PC-9 (cell line): ENCODE measurements around the gene RND3. TPM values are rescaled to one million over a fixed set of nuclear protein-coding genes. Genes with fewer than 3 reads are reported as not detected.
A peak's percentile ranks its signal among the peaks of the same experiment; 100 is the strongest.

Experiments used
- BruUV-seq: library from RNA; stranded (reverse); fragments of 400-500 nt; replicated peaks from 2 replicates; lab custom pipeline; 2021; lab: Mats Ljungman, UMichigan
- CTCF ChIA-PET: fragments of 300-600 bp; sonication (Branson Sonifier 250); formaldehyde crosslinking; loops from one replicate; lab custom pipeline; 2022; ENCODE audit warnings: antibody characterized with exemption; lab: Charles Lee
- POLR2A ChIA-PET: fragments of 300-600 bp; sonication (Branson Sonifier 250); formaldehyde crosslinking; loops from one replicate; lab custom pipeline; 2022; ENCODE audit warnings: antibody characterized with exemption; ENCODE audit not compliant: unreplicated experiment; lab: Charles Lee
- DNase-seq, 2 experiments: peaks; one replicate each; pipeline versions ENCODE4 v3.0.0 to v3.0.0-alpha.2; 2015 to 2022; ENCODE audit warnings: mixed read lengths in 1 of 2
- H2AFZ ChIP-seq: fragments of 200-600 bp; sonication (generic); 2 replicates; pipeline ENCODE4 v1.8.1; 2017; ENCODE audit warnings: antibody characterized with exemption
- H3F3A ChIP-seq: fragments of 200-600 bp; sonication (generic); 2 replicates; pipeline ENCODE4 v1.8.1; 2017; ENCODE audit warnings: antibody characterized with exemption, mild to moderate bottlenecking, low read depth; ENCODE audit not compliant: insufficient read depth
- H3K27ac ChIP-seq: fragments of 200-600 bp; sonication (generic); 2 replicates; pipeline ENCODE4 v1.6.1; 2016; ENCODE audit warnings: mixed run types
- H3K27me3 ChIP-seq: fragments of 200-600 bp; sonication (generic); 2 replicates; pipeline ENCODE4 v1.6.1; 2016; ENCODE audit warnings: low read depth, mixed run types; ENCODE audit not compliant: insufficient read depth
- H3K36me3 ChIP-seq: fragments of 200-600 bp; sonication (generic); 2 replicates; pipeline ENCODE4 v1.6.1; 2016; ENCODE audit warnings: low read depth, mixed run types
- H3K4me1 ChIP-seq: fragments of 200-600 bp; sonication (generic); replicated peaks from 2 replicates; pipeline ENCODE4 v1.6.1; 2016; ENCODE audit warnings: mixed run types; ENCODE audit not compliant: insufficient read depth
- H3K4me2 ChIP-seq: fragments of 200-600 bp; sonication (generic); 2 replicates; pipeline ENCODE4 v1.6.1; 2017; ENCODE audit warnings: mixed run types
- H3K4me3 ChIP-seq: fragments of 200-600 bp; sonication (generic); 2 replicates; pipeline ENCODE4 v1.6.1; 2016; ENCODE audit warnings: mixed run types
- H3K79me2 ChIP-seq: fragments of 200-600 bp; sonication (generic); 2 replicates; pipeline ENCODE4 v1.6.1; 2017; ENCODE audit warnings: low read depth, mixed run types
- H3K9me2 ChIP-seq: fragments of 200-600 bp; sonication (generic); 2 replicates; pipeline ENCODE4 v1.8.1; 2017; ENCODE audit warnings: mild to moderate bottlenecking; ENCODE audit not compliant: insufficient read depth
- H3K9me3 ChIP-seq: fragments of 200-600 bp; sonication (generic); 2 replicates; pipeline ENCODE4 v1.8.1; 2016; ENCODE audit warnings: low read depth; ENCODE audit not compliant: insufficient read depth
- H4K20me1 ChIP-seq: fragments of 200-600 bp; sonication (generic); 2 replicates; pipeline ENCODE4 v1.8.1; 2017; ENCODE audit not compliant: insufficient read depth
- CTCF ChIP-seq: fragments of 200-600 bp; sonication (generic); conservative IDR thresholded peaks from 2 replicates; pipeline ENCODE4 v1.6.1; 2017; ENCODE audit warnings: mixed run types, antibody characterized with exemption, mild to moderate bottlenecking, moderate library complexity
- EZH2 ChIP-seq: fragments of 200-600 bp; sonication (generic); IDR thresholded peaks from 2 replicates; pipeline ENCODE4 v1.8.0; 2017; ENCODE audit warnings: antibody characterized with exemption, low read depth
- intact Hi-C: fragments of 100-400 bp; cut with micrococcal nuclease; formaldehyde crosslinking; loops from one replicate; pipeline ENCODE4 v1.10.0; 2022; ENCODE audit not compliant: unreplicated experiment
- total RNA-seq: library from RNA; stranded (reverse); gene quantifications from 2 replicates; pipeline ENCODE4 v1.2.3, GENCODE V29; 2021

The RND3 gene
- total RNA-seq, 1 experiment from 2014 or later: 72.9 TPM

- H4K20me1 ChIP-seq: no peaks in the 10 kb centered on the region; the same call in 1 of the 2 replicates
- H3K79me2 ChIP-seq: peaks cover 14% of the 10 kb centered on the region
- TF ChIP-seq EZH2: no peak
- peaks cover 38% of the 10 kb centered on the region; the same call in 1 of the 2 replicates for H3F3A ChIP-seq
- no TSS peak for BruUV-seq
- ChIA-PET CTCF (no interaction called here), POLR2A (no interaction called here)
- H2AFZ ChIP-seq: no peak overlapping the region
- H3K9me2 ChIP-seq: no peaks in the 10 kb centered on the region
- no peaks in the 10 kb centered on the region for H3K27me3 ChIP-seq
- H3K4me3 ChIP-seq: no peak overlapping the region
- peaks cover 28% of the 10 kb centered on the region for H3K36me3 ChIP-seq
- no peak for DNase-seq
- H3K4me2 ChIP-seq: no peak overlapping the region
- intact Hi-C loops: no loop called here
- no peaks in the 10 kb centered on the region for H3K9me3 ChIP-seq
- H3K4me1 ChIP-seq: peaks cover 5% of the 10 kb centered on the region; the same call in 1 of the 2 replicates
- peak overlapping the region; percentile 51; the same call in 1 of the 2 replicates for H3K27ac ChIP-seq
Measured at GRCh38 chr2:150465703-150466569, 21.5 kb downstream of the RND3 start.

GRCh38 chr2:150464986-150465385, 22.5 kb downstream of the RND3 start:
- H3K4me3 ChIP-seq: no peak overlapping the region
- TF ChIP-seq CTCF (no peak), EZH2 (no peak)
- no peak for DNase-seq
- POLR2A ChIA-PET: interaction anchor here (0.6 kb wide), 1 partner anchor 184 kb away, joined by 3 read pairs; no protein-coding TSS in a partner anchor
- CTCF ChIA-PET: no interaction called here
- BruUV-seq: no TSS peak
- 0 out of 2 replicates have a peak, but pooled peaks cover 9% of the 10 kb centered on the region for H3K79me2 ChIP-seq
- H3K4me1 ChIP-seq: no peaks in the 10 kb centered on the region; the same call in 1 of the 2 replicates
- H4K20me1 ChIP-seq: no peaks in the 10 kb centered on the region; the same call in 1 of the 2 replicates
- no peak overlapping the region for H3K27ac ChIP-seq
- no peak overlapping the region for H3K4me2 ChIP-seq
- no peak overlapping the region for H2AFZ ChIP-seq
- peaks cover 33% of the 10 kb centered on the region; the same call in 1 of the 2 replicates for H3F3A ChIP-seq
- H3K9me3 ChIP-seq: no peaks in the 10 kb centered on the region
- intact Hi-C loops: no loop called here
- H3K27me3 ChIP-seq: no peaks in the 10 kb centered on the region
- peaks cover 19% of the 10 kb centered on the region for H3K36me3 ChIP-seq
- no peaks in the 10 kb centered on the region for H3K9me2 ChIP-seq

- no peaks in the 10 kb centered on the region; the same call in 1 of the 2 replicates for H4K20me1 ChIP-seq
- DNase-seq: no peak
- H2AFZ ChIP-seq: no peak overlapping the region
- peaks cover 28% of the 10 kb centered on the region; the same call in 1 of the 2 replicates for H3F3A ChIP-seq
- H3K9me2 ChIP-seq: no peaks in the 10 kb centered on the region
- no peaks in the 10 kb centered on the region for H3K27me3 ChIP-seq
- no peaks in the 10 kb centered on the region; the same call in 1 of the 2 replicates for H3K4me1 ChIP-seq
- ChIA-PET CTCF (no interaction called here), POLR2A (no interaction called here)
- no peaks in the 10 kb centered on the region for H3K9me3 ChIP-seq
- H3K4me2 ChIP-seq: no peak overlapping the region
- BruUV-seq: no TSS peak
- no peak overlapping the region for H3K27ac ChIP-seq
- TF ChIP-seq CTCF: no peak
- TF ChIP-seq EZH2: no peak
- H3K36me3 ChIP-seq: peaks cover 12% of the 10 kb centered on the region
- 0 out of 2 replicates have a peak, but pooled peaks cover 4% of the 10 kb centered on the region for H3K79me2 ChIP-seq
- H3K4me3 ChIP-seq: no peak overlapping the region
- intact Hi-C loops: no loop called here
Measured at GRCh38 chr2:150464270-150464669, 23.2 kb downstream of the RND3 start.
